Heart left ventricle (tissue), 13 donors: ENCODE results near the gene COQ8A.

ENCODE experiments used
- CTCF ChIP-seq, 12 donors: fragments of 200-600 bp; sonication (generic) in 4 of 12; IDR thresholded peaks; one replicate each; pipeline versions ENCODE4 v1.5.0 to v1.8.0; 2018 to 2022; ENCODE audit warnings: antibody characterized with exemption in 12 of 12, mild to moderate bottlenecking in 5 of 12
- POLR2A ChIP-seq, 2 donors: fragments of 450-650 bp; IDR thresholded peaks; one replicate each; pipeline ENCODE4 v1.6.1; 2017; ENCODE audit warnings: antibody characterized with exemption in 2 of 2, mild to moderate bottlenecking in 2 of 2, moderate library complexity in 2 of 2
- donor health status: ischemic (EF 13 %, LVEDD 7.1; RV severe dilation, severe dysfunction).
- donor health status: DM: no; HTN: yes; CAD: no.
- donor health status: DM: no; HTN: no; CAD: no.
- donor health status: ischemic (EF 25% LVEDD 6.9; RV normal size, moderate dysfunction).
- donor health status: ischemic (EF 25% LVEDD 5.7; RV mildly dilated, moderate dysfunction).
- donor health status: ischemic (EF 35%, LVEDD 5.7; RV mildly dilated, moderate dysfunction).
- donor health status: nonischemic (EF 11% LVEDD 7.7; RV severe dilation, severe dysfunction).
- donor health status: DM: yes; HTN: yes; CAD: no.
- donor health status: PGD.
- donor health status: ischemic (EF 29% LVEDD 5.4; RV normal size, mild dysfunction).
- donor health status: nonischemic (EF 23%, LVEDD 6.1; RV moderate dilation, normal function).

- TF ChIP-seq POLR2A (IDR thresholded peaks at IDR 0.05) (no peak), CTCF (IDR thresholded peaks at IDR 0.05) (no peak)
These were observed 49.6 kb upstream of the COQ8A start for GRCh38 chr1:226890331-226891108.
